Measurements from ENCODE around the gene RAP1A.

- no peak for TF ChIP-seq CTCF (IDR thresholded peaks at IDR 0.05)
- no peak for TF ChIP-seq RELA (CRISPR knock-in tag; IDR thresholded peaks at IDR 0.05; ENCODE audit: borderline replicate concordance)
- no peak for TF ChIP-seq MAX (CRISPR knock-in tag; IDR thresholded peaks at IDR 0.05)
- no peak for TF ChIP-seq HMGXB4 (CRISPR knock-in tag; IDR thresholded peaks at IDR 0.05)
- TF ChIP-seq SMAD3 (CRISPR knock-in tag; IDR thresholded peaks at IDR 0.05; ENCODE audit: borderline replicate concordance) = no peak
- no peak for TF ChIP-seq MYBL2 (CRISPR knock-in tag; IDR thresholded peaks at IDR 0.05)
- no peak for TF ChIP-seq JUN (CRISPR knock-in tag; IDR thresholded peaks at IDR 0.05)
- no peak for TF ChIP-seq ARID4B (CRISPR knock-in tag; IDR thresholded peaks at IDR 0.05; ENCODE audit: borderline replicate concordance)
- TF ChIP-seq ESRRA (CRISPR knock-in tag; IDR thresholded peaks at IDR 0.05; ENCODE audit: borderline replicate concordance) = no peak
Observed at GRCh38 chr1:111737216-111738132, 117.9 kb downstream of the RAP1A start.
